GM19240 (cell line): ENCODE measurements around the gene MICB.
"Not testable (repeated sequence)": the region's sequence is repeated elsewhere in the genome, so short reads cannot be mapped to it uniquely, and the experiment has no call there.

ENCODE experiments used
- DNase-seq: peaks from one replicate; pipeline ENCODE4 v3.0.0; 2011; ENCODE audit warnings: low spot score; ENCODE audit not compliant: insufficient read length

MICB gene

DNA sequence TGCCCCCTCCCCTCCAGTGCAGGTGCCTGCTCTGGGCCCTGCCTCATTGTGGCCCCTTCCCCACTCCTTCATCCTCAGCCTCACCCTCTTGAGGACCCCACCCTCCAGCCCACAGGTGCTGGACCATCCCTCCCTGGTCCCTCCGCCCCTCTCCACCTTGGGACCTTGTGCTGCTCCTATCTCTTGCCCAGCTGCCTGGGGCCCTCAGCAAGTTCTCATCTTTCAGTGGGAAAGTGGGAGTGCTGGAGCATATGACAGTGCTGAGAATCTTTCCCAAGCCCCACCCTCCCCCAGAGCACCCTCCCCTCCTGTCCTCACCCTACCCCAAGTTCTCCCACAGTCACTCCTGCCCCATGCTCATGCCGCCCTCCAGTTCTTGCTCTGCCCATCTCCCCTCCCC, 1.7 kb downstream of the MICB start:
- DNase-seq = not testable (repeated sequence)

DNA sequence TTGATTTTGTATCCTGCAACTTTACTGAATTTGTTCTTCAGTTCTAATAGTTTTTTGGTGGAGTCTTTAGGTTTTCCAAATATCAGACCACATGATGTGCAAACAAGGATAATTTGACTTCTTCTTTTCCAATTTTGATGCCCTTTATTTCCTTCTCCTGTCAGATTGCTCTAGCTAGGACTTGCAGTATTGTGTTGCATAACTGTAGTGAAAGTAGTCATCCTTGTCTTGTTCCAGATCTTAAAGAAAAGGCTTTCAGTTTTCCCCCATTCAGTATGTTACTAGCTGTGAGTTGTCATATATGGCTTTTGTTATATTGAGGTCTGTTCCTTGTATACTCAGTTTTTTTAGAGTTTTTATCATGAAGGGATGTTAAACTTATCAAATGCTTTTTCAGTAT, 4.6 kb downstream of the MICB start:
- DNase-seq = no peak

DNA sequence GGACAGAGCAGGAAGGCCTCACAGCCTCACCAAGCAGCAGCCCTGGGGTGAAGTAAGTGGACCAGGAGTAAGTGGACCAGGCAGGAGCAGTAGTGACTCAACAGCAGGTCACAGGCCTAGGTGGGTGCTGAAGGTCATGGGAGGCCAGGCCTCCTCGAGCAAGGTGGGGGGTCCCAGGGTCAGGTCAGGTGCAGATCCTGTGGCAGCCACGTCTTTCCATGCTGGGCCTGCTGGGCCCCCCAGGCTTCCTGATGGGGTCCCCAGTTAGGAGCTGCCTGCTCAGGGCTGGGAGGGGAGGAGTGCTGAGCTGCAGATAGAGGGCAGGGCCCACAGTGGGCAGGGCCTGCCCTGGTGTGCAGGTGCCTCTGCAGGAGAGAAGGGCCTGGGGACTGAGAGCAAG, 11.1 kb downstream of the MICB start:
- not testable (repeated sequence) for DNase-seq

DNA sequence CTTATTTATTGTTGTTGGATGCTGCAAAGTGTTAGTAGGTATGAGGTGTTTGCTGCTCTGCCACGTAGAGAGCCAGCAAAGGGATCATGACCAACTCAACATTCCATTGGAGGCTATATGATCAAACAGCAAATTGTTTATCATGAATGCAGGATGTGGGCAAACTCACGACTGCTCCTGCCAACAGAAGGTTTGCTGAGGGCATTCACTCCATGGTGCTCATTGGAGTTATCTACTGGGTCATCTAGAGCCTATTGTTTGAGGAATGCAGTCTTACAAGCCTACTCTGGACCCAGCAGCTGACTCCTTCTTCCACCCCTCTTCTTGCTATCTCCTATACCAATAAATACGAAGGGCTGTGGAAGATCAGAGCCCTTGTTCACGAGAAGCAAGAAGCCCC, 12.1 kb downstream of the MICB start:
- no peak for DNase-seq

DNA sequence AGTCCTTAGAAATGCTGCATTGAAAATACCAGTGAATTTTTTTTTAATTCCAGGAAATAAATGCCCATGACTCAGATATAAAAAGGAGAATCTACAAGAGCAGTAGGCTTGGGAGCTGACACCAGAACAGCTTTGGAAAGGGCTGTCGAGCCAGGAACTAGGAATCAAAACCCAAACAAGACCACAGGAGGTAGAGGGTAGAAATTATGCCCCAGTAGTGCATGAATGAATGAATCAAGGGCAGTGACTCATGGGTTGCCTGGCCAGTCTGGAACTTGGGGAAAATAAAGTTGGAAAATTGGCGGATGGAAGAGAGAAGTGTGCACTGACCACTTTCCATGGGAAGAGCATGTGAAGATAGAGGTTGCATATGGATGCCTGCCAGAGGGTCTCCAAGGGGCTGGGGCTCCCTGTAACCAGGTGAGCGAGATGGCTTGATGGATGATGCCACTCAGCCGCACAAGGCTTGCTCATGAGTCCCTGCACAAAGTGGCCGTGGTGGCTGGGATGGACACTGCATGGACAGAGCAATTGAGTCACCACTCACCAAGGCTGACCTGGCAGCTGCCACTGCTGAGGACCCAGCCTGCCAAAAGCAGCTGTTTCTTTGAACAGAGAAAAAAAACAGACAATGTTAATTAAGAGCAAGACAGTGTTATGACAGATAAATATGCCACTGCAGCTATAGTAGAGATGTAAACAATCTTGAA, 15.7 kb downstream of the MICB start:
- no peak for DNase-seq

DNA sequence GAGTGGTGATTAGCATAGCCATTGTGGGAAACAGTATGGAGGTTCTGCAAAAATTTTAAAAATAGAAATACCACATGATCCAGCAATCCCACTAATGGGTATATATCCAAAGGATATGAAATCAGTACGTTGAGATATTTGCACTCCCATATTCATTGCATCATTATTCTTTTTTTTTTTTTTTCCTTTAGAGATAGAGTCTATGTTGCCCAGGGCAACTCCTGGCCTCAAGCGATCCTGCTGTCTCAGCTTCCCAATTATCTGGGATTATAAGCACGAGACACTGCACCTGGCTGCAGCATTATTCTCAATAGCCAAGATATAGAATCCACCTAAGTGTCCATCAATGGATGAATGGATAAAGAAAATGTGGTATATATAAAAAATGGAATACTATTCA, 23.9 kb downstream of the MICB start:
- no peak for DNase-seq

DNA sequence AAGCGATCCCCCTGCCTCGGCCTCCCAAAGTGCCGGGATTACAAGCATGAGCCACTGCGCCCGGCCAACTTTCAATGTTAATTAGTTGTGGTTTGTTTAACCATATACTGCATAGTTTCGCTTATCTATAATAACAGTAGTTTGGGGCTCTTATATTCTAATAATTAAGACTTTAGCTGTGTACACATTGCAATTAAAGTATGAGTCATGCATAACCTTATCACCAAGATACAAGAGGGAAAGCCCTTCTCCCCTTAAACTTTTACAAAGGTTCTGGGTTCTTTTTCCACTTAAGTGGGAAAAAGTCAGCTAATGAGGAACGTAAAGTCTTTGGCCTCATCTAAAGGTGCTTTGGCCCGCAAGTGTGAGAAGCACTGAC, 27.6 kb downstream of the MICB start:
- no peak for DNase-seq

DNA sequence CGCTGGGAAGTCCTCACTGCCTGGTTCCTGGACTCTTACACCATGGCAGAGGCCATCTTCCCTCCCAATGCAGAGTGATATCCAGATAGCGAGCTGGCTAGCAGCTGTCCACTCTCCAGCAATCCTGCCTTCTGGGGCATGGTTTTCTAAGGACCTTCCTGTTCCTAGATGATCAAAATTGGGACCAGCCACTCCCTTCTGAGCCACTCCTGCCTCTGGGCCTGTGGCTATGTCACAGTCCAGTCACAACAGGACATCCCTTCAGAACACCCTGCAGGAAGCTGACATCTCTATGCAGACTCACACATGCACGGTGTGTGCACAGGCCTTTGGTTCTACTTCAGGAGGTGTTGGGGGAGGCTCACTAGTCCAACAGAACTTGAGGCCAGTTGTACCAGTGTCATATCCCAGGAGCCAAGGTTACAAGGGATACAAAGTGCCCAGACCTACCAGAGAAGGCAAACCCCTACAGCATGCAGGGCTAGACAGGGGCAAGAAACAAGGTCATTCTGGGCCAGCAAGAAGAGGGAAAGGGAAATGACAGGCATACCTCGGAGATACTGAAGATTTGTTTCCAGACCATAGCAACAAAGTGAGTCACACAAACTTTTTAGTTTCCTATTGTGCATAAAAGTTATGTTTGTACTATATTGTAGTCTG, 28.1 kb downstream of the MICB start:
- DNase-seq = no peak

DNA sequence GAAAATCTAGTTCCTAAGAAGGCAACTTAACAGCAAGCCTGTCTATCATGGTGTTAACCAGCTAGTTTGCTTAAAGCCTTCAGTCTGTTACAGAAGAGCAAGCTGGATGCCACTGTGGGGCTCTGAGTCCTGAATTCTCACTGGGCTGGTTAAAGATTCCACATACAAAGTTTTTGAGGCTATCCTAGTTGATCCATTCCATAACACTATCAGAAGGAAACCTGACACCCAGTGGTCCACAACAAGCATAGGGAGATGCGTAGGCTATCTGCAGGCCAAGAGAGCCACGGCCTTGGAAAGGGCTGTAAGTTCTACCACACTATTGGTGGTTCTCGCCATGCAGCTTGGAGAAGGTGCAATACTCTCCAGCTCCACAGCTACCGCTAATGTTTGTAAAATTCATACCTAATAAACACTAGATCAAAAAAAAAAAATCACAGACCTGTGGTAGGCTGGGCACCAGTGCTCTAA, 30.4 kb downstream of the MICB start:
- DNase-seq = no peak

DNA sequence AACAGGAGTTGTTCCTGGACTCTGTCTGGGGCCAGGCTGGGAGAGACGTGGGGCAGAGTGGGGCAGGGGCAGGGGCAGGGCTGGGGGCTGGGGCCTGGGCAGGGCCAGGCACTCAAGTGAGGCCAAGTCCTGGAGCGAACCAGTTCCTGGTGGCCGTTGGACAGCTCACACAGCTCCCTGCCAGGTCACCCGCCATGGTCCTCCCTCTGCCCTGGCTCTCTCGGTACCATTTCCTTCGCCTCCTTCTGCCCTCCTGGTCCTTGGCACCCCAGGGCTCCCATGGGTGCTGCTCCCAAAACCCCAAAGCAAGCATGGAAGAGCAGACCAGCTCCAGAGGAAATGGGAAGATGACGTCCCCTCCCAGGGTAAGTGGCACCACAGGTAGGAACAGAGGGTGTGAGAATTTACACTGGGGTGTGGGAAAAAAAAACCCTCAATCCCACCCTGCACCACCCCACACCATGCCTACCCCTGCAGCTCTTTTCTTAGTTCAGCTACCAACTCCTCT, 30.9 kb downstream of the MICB start, which contains the start of gene MCCD1:
Gene MCCD1 (plus strand): TSS at position 142 of the 508 bp plus-strand sequence. CDS start 53 bp downstream, at position 195.
- no peak for DNase-seq

DNA sequence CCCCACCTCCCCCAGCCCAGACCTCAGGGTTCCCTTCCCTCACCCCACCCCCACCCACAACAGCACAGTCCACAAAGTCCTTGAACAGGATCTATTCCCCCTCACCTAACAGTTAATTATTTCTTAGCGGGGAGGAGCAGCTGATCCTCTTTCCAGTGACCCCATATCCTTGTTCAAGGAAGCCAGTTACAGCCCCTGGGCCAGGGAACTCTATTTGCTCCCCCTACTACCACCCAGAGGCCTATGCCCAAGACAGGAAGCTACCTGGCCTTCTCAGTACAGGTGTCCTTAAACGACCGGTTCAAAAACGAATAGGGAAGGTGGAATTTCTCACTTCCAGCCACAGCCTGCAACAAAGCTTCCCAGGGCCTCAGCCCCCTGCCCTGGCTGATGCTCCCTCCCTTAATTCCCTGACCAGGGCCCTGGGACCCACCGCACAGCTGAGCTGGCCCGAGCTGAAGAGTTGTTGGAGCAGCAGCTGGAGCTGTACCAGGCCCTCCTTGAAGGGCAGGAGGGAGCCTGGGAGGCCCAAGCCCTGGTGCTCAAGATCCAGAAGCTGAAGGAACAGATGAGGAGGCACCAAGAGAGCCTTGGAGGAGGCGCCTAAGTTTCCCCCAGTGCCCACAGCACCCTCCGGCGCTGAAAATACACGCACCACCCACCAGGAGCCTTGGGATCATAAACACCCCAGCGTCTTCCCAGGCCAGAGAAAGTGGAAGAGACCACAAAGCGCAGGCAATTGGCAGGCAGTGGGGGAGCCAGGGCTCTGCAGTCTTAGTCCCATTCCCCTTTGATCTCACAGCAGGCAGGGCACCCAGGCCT, 31.6 kb downstream of the MICB start:
- no peak for DNase-seq

DNA sequence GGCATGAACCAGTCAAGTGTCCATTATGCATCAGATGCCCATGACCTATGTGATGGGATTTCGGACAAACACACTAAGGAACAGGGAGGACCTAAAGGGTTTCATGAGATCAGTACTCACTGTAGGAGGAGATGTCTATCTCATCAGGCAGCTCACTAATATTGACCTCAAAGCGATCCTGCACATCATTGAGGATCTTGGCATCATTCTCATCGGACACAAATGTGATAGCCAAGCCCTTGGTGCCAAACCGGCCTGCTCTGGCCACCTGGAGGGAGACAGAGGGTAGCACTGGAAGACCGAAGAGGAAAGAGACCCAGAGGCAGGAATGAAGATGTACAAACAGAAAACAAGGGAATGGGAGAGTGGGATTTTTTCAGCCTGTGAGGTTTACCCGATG, 32.7 kb downstream of the MICB start:
- DNase-seq = no peak

DNA sequence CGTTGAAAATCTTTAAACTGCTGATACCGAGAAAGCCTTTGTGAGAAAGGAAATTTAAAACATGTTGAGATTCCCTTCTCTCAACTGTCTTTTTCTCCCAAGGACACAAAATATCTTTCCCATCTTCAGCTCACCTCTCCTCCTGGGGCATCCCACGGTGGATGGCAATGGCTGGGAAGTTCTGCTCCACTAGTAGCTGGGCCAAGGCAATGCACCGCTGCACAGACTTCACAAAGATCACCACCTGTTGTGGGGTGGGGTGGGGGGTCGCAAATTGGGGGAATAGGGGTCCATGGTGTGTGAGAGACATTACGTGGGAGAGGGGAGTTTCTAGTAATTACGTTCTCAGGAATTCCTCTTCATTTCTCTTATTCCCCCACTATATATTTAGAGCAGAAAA, 33.2 kb downstream of the MICB start:
- DNase-seq = no peak

DNA sequence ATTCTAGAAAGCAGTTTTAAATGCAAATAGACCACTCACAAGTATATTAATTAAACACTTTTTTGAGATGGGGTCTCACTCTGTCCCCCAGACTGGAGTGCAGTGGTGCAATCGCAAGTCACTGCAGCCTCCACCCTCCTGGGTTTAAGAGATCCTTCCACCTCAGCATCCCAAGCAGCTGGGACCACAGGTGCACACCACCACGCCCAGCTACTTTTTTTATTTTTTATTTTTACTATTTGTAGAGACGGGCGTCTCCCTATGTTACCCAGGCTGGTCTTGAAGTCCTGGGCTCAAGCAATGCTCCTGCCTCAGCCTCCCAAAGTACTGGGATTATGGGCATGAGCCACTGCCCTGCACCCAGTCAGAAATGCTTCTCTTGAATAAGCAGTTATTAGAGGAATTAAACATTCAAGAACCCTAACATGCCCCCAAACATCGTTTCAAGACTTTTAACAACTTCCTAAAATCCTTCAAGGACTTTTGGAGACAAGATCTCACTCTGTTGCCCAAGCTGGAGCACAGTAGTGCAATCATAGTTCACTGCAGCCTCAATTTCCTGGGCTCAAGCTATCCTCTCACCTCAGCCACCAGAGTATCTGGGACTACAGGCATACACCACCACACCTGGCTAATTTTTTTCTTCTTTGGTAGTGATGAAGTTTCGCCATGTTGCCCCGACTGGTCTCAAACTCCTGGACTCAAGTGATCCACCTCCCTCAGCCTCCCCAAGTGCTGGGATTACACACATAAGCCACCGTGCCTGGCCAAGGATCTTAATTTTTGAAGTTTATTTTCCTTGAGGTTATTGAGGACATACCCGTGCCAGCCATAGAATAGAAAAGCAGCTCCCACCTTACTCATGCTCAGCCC, 34.1 kb downstream of the MICB start:
- DNase-seq = no peak

DNA sequence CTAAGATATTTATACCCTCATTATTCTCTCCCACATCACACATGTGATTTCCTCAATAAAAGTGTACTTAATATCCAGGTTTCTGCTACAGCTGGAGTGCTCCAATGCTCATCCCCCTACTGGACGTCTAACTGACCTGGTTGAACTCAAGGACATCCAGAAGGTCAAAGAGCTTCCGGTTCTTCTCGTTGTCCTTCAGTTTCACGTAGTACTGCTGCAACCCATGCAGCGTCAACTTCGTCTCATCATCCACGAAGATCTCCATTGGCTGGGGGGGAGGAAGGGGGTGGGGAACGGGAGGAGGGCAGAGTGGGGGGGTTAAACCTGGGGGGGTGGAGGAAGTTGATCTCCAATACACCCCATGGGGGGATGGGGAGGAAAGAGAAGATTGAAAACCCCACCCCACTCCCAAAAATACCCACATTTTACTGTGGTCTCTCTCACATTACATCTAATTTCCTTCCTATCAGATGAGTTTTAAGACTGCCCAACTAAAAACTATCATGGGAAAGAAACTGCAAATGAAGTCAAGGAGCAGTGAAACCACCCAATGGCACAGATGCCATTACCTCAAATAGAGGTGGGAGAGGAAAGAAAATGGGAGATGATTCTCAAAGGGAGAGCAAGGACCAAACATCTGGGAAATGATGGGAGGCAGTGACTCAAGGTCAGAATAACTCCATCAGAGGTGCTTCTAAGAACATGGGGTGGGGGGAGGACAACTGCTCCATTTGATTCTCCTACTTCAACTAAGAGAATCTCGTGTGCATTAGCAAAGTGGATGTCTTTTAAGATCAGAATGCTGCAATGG, 34.9 kb downstream of the MICB start:
- no peak for DNase-seq

DNA sequence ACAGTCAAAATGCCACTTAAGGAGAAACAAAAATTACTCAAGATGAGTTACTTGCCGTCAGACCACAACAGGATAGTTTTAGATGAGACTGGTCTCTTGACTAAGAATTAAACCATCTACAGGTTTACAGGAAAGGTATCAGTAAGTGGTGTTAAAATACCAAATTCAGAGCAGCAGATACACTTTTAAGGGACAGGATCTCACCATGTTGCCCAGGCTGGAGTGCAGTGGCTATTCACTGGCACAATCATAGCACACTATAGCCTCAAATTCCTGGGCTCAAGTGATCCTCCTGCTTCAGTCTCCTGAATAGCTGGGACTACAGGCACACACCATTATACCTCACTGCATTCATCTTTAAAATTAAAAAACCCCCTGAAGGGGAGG, 35.5 kb downstream of the MICB start:
- no peak for DNase-seq

DNA sequence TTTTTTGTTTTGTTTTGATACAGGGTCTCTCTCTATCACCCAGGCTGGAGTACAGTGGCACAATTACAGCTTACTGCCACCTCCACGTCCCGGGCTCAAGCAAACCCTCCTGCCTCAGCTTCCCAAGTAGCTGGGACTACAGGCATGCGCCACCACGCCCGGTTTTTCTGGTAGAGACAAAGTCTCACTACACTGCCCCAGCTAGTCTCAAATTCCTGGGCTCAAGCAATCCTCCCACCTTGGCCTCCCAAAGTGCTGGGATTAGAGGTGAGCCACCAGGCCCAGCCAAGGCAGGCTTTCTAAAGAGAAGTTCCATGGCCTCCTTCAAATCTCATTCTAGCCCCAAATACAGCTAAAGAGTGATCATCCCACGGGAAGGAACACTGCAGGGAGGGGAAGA, 36.1 kb downstream of the MICB start:
- no peak for DNase-seq

DNA sequence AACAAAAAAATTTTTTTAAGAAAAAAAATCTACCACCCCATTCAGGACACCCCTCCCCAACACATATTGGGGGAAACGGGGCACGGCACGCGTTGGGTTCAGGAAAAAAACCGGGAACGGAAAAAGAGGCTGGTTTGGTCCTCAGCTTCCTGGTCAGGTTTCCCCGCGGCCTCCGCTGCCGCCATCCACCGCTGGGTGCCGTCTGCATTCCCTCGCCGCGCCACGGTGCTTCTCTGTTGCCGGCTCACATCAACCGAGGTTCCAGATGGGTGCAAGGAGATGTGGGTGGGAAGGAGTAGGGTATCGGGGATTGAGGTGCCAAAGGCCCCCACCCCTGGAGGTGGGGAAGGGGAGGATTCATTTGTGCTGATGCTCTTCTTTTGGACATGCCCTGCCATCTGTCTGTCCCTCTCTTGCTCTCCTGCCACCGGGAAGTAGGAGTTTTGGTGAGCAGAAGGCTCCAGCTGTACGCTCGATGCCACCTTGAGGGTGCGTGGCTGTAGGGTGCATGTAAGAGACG, 36.6 kb downstream of the MICB start:
- DNase-seq = no peak

DNA sequence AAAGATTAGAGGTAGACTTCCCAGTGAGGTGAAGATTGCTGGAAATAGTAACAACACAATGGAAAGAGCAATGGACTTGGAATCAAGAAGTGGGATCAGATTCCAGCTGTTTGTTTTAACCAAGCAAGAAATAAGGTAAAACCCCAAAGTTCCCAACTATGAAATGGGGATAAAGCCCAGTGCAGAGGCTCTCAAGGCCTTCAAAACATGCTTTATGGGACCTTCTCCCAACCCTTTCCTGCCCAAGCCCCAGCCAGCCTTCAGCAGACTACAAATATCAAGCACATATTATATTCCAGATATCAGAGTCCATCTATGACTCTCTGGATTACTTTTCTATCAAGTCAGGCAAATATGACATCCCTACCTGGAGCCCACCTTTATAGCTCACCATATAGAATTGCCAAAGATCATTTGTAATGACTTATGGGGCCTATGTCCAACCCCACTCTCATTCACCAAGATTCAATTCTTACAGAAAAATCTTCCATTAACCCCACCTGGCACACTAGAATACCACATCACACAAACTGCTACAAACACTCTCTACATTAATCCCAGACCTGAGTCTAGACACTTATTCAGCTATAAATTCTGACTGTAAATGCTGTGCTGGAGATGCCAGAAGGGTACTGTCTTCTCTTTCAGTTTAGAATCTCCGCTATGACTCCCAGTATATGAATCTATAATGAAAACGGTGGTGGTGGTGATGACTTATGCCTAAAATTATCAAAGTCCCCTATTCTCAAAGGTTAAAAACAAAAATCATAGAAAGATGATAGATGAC, 37.8 kb downstream of the MICB start:
- no peak for DNase-seq
